HepG2 (cell line): ENCODE measurements around the gene AURKA. TPM values are rescaled to one million over a fixed set of nuclear protein-coding genes. Genes with fewer than 3 reads are reported as not detected.

Experiments
- EED ChIP-seq: sonication (generic); formaldehyde crosslinking; IDR thresholded peaks from 2 replicates; pipeline ENCODE4 v1.5.0; 2020; ENCODE audit warnings: mild to moderate bottlenecking, missing genetic modification reagents
- KAT2B ChIP-seq: fragments of 150-350 bp; IDR thresholded peaks from 2 replicates; pipeline ENCODE4 v1.6.1; 2014; ENCODE audit warnings: low read depth, low read length, borderline replicate concordance
- MTF2 ChIP-seq: sonication (generic); formaldehyde crosslinking; IDR thresholded peaks from 2 replicates; pipeline ENCODE4 v1.5.0; 2020; ENCODE audit warnings: missing genetic modification reagents, borderline replicate concordance
- POGK ChIP-seq: sonication (generic); formaldehyde crosslinking; conservative IDR thresholded peaks from 2 replicates; pipeline ENCODE4 v1.8.0; 2022; ENCODE audit warnings: mild to moderate bottlenecking, moderate library complexity, missing genetic modification reagents
- POLR2A ChIP-seq, 2 experiments: IDR thresholded peaks; 2 replicates each; pipeline ENCODE4 v1.6.1; 2011; ENCODE audit warnings: low read depth in 2 of 2, low read length in 2 of 2, mild to moderate bottlenecking in 1 of 2, moderate library complexity in 1 of 2; ENCODE audit not compliant: insufficient read depth in 1 of 2
- SMYD3 ChIP-seq: sonication (generic); formaldehyde crosslinking; IDR thresholded peaks from 2 replicates; pipeline ENCODE4 v1.8.1; 2023; ENCODE audit warnings: mild to moderate bottlenecking, missing genetic modification reagents
- SNAPC4 ChIP-seq: sonication (generic); formaldehyde crosslinking; IDR thresholded peaks from 2 replicates; pipeline ENCODE4 v1.4.0; 2020; ENCODE audit warnings: mild to moderate bottlenecking, missing genetic modification reagents
- SP5 ChIP-seq: IDR thresholded peaks from 2 replicates; pipeline ENCODE4 v1.6.1; 2016; ENCODE audit warnings: low read depth, borderline replicate concordance
- ZBTB1 ChIP-seq: sonication (generic); formaldehyde crosslinking; IDR thresholded peaks from 2 replicates; pipeline ENCODE4 v1.4.0; 2020; ENCODE audit warnings: missing genetic modification reagents, borderline replicate concordance
- ZNF318 ChIP-seq: sonication (generic); formaldehyde crosslinking; IDR thresholded peaks from 2 replicates; pipeline ENCODE4 v1.4.0; 2020; ENCODE audit warnings: mild to moderate bottlenecking, missing genetic modification reagents
- ZNF710 ChIP-seq: sonication (generic); formaldehyde crosslinking; IDR thresholded peaks from 2 replicates; pipeline ENCODE4 v1.5.0; 2020; ENCODE audit warnings: mild to moderate bottlenecking, missing genetic modification reagents, borderline replicate concordance
- ZSCAN22 ChIP-seq: sonication (generic); formaldehyde crosslinking; IDR thresholded peaks from 2 replicates; pipeline ENCODE4 v1.4.0; 2020; ENCODE audit warnings: mild to moderate bottlenecking, missing genetic modification reagents
- polyA plus RNA-seq, 8 experiments: library from polyadenylated mRNA; depleted of rRNA in 3 of 8; stranded (reverse) in 7 of 8; unstranded in 1 of 8; fragments of >200 nt; fragmentation: Illumina TruSeq in 4 of 8; extraction: Trizol in 4 of 8; gene quantifications; 2 replicates each; pipeline versions ENCODE4 v1.2.1 to v1.2.3, GENCODE V29; 2011 to 2016; ENCODE audit warnings: low read depth in 4 of 8, missing spikeins in 1 of 8, mixed read lengths in 1 of 8; ENCODE audit not compliant: insufficient read depth in 1 of 8
- total RNA-seq, 5 experiments: library from RNA; depleted of rRNA; stranded (reverse); fragments of >200 nt; fragmentation: Illumina TruSeq; extraction: Trizol; gene quantifications; 2 replicates each; pipeline ENCODE4 v1.2.3, GENCODE V29; 2016; ENCODE audit warnings: low read depth in 1 of 5

AURKA gene
- total and polyA plus RNA-seq, 2 of the 13 experiments (the other 11 are each of a cell fraction or from before 2014, with no cell fraction given) = 96.4 to 224 TPM

GRCh38 chr20:56391596-56392131, 351 bp downstream of the AURKA start (continued):
- TF ChIP-seq ZNF318 (CRISPR knock-in tag) (no peak; the same call in 1 of the 2 replicates), EED (CRISPR knock-in tag) (peak; percentile 44; the same call in 1 of the 2 replicates), SNAPC4 (CRISPR knock-in tag) (peak; percentile 78), ZNF710 (0 out of 2 replicates have a peak, but pooled peaks have one; percentile 15), ZSCAN22 (CRISPR knock-in tag) (no peak; the same call in 1 of the 2 replicates), KAT2B (no peak), MTF2 (0 out of 2 replicates have a peak, but pooled peaks have one; percentile 9), ZBTB1 (CRISPR knock-in tag) (no peak), POGK (no peak), SMYD3 (CRISPR knock-in tag) (no peak), POLR2A (IDR thresholded peaks at IDR 0.05; ENCODE audit: insufficient read depth in 1 of 2, low read depth in 2 of 2, low read length in 2 of 2) (peak in 1 of 2 experiments; percentile 74; a peak in 1 of 4 replicates), SP5 (CRISPR knock-in tag) (no peak)
